ENCODE measurements around the gene LRRC8E.

Gene LRRC8E

DNA sequence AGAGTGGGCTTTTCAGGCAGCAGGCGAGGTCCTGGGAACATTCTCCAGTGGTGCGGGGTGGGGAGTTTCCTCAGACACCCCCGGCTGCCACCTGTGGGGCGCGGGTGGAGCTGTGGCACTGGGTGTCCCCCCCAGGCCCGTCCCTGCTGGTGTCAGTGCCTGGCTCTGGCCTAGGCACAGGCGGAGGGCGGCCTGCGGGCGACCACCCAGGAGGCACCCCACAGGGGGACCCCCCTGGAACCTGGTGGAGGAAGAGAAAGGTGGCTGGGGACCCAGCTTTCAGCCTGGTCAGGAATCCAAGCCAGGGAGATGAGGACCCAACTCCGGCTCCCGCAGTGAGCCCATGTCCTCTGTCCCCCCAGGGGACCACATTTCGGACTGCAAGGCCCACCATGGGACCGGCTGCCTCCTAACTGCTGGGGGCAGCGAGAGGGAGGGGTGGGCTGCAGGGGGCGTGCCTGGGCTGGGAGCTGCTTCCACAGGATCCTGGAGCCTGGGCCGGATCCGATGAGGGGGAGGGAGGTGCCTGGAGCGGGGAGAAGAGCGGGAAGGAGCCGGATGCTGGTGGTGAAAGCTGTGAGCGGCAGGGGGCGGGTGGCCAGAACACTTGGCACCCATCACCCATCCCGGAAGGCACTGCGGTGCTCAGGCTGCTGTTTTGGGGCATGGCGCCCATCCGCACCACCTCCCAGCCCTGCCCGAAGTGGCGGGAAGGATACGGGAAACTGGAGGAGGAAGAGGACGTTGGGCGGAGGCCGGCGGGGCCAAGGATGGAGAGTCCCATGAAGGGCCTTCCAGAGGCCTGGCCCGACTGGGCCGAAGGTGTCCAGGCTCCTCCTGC is 43.1 kb downstream of the LRRC8E start:
- TF ChIP-seq TAF1 (IDR thresholded peaks at IDR 0.05; ENCODE audit: borderline replicate concordance, insufficient read depth, low read length): no peak
- no peak for TF ChIP-seq POLR2AphosphoS5 (IDR thresholded peaks at IDR 0.05; ENCODE audit: low read depth, low read length)

DNA sequence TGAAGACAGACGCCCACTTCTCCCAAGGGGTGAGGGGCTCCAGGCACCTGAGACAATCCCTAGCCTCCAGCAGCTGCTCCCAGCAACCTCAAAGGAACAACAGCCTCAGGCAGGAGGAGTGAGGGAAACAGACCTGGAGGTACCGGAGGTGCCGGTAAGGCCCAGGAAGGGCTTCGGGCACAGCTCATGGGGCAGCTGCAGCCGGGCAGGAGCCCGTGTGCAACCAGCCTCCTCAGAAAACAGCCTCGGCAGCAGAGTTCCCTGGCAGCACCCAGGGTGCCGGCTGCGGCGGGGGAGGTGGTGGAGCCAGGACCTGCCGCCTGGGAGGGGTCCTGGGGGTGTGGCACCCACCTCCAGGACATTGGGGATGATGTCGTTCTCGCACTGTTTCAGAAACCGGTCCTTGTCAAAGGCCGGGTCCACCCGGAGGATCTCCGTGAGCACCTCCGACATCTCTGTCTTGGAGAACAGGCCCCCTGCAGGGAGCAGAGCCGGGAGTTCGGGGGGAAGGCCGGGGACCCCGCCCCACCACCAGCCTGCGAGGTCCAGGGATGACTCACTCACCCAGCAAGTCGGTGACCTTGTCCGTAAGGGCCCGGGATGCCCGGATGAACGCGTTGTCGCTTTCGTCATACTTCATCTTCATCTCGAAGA is 44.1 kb downstream of the LRRC8E start:
- TF ChIP-seq POLR2AphosphoS5 (IDR thresholded peaks at IDR 0.05; ENCODE audit: low read depth, low read length): no peak
- no peak for TF ChIP-seq SIN3A (IDR thresholded peaks at IDR 0.05; ENCODE audit: borderline replicate concordance, insufficient read depth, low read length)
- TF ChIP-seq FOXP2 (optimal IDR thresholded peaks at IDR 0.05; ENCODE audit: borderline replicate concordance, extremely low read depth, extremely low read length, insufficient read depth): no peak
- TF ChIP-seq TAF1 (IDR thresholded peaks at IDR 0.05; ENCODE audit: borderline replicate concordance, insufficient read depth, low read length): no peak
- TF ChIP-seq, protein P1, sequence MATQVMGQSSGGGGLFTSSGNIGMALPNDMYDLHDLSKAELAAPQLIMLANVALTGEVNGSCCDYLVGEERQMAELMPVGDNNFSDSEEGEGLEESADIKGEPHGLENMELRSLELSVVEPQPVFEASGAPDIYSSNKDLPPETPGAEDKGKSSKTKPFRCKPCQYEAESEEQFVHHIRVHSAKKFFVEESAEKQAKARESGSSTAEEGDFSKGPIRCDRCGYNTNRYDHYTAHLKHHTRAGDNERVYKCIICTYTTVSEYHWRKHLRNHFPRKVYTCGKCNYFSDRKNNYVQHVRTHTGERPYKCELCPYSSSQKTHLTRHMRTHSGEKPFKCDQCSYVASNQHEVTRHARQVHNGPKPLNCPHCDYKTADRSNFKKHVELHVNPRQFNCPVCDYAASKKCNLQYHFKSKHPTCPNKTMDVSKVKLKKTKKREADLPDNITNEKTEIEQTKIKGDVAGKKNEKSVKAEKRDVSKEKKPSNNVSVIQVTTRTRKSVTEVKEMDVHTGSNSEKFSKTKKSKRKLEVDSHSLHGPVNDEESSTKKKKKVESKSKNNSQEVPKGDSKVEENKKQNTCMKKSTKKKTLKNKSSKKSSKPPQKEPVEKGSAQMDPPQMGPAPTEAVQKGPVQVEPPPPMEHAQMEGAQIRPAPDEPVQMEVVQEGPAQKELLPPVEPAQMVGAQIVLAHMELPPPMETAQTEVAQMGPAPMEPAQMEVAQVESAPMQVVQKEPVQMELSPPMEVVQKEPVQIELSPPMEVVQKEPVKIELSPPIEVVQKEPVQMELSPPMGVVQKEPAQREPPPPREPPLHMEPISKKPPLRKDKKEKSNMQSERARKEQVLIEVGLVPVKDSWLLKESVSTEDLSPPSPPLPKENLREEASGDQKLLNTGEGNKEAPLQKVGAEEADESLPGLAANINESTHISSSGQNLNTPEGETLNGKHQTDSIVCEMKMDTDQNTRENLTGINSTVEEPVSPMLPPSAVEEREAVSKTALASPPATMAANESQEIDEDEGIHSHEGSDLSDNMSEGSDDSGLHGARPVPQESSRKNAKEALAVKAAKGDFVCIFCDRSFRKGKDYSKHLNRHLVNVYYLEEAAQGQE (IDR thresholded peaks at IDR 0.05; ENCODE audit: insufficient read depth in 1 of 2, low read depth in 2 of 2, low read length in 2 of 2): no peak

DNA sequence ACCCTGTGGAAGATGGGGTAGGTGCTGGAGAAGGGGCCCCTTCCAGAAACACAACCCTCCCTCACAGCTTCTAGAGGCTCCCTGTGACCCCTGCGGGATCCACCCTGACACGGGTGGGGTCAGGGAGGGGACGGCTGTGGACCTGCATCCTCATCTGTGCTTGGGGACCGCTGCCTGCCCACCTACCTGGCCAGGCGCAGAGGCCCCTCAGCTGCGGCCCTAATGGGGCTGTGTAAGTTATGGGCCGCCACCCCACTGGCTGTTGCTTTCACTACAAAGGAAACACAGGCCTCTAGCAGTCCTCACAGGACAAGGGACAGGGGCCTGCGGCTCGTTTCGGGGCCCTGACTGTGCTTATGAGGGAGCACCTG is 44.6 kb downstream of the LRRC8E start:
- TF ChIP-seq FOXP2 (optimal IDR thresholded peaks at IDR 0.05; ENCODE audit: borderline replicate concordance, extremely low read depth, extremely low read length, insufficient read depth) (no peak), TAF1 (IDR thresholded peaks at IDR 0.05; ENCODE audit: borderline replicate concordance, insufficient read depth, low read length) (no peak), SIN3A (IDR thresholded peaks at IDR 0.05; ENCODE audit: borderline replicate concordance, insufficient read depth, low read length) (no peak), POLR2AphosphoS5 (IDR thresholded peaks at IDR 0.05; ENCODE audit: low read depth, low read length) (no peak)
- TF ChIP-seq, protein P1 (IDR thresholded peaks at IDR 0.05; ENCODE audit: insufficient read depth in 1 of 2, low read depth in 2 of 2, low read length in 2 of 2): no peak

DNA sequence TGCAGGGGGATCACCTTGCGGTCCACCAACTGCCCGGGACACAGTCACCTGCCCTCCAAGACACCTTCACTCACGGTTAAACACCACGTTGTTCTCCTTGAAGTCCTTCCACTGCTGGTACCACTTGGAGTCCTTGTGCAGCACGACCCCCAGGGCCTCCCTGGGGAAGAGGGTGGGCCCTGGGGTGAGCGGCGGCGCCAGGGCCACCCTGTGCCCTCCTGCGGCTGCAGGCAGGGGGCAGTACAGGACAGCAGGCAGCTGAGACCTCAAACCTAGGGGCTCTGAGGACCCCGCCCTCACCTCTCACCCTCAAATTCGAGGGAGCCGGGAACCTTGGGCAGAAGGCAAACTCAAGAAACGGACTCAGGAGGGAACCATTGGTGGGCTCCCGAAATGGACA is 45.1 kb downstream of the LRRC8E start:
- TF ChIP-seq, protein P1 (IDR thresholded peaks at IDR 0.05; ENCODE audit: insufficient read depth in 1 of 2, low read depth in 2 of 2, low read length in 2 of 2): no peak
- TF ChIP-seq TAF1 (IDR thresholded peaks at IDR 0.05; ENCODE audit: borderline replicate concordance, insufficient read depth, low read length) (no peak), POLR2AphosphoS5 (IDR thresholded peaks at IDR 0.05; ENCODE audit: low read depth, low read length) (no peak; the same call in 1 of the 2 replicates)

DNA sequence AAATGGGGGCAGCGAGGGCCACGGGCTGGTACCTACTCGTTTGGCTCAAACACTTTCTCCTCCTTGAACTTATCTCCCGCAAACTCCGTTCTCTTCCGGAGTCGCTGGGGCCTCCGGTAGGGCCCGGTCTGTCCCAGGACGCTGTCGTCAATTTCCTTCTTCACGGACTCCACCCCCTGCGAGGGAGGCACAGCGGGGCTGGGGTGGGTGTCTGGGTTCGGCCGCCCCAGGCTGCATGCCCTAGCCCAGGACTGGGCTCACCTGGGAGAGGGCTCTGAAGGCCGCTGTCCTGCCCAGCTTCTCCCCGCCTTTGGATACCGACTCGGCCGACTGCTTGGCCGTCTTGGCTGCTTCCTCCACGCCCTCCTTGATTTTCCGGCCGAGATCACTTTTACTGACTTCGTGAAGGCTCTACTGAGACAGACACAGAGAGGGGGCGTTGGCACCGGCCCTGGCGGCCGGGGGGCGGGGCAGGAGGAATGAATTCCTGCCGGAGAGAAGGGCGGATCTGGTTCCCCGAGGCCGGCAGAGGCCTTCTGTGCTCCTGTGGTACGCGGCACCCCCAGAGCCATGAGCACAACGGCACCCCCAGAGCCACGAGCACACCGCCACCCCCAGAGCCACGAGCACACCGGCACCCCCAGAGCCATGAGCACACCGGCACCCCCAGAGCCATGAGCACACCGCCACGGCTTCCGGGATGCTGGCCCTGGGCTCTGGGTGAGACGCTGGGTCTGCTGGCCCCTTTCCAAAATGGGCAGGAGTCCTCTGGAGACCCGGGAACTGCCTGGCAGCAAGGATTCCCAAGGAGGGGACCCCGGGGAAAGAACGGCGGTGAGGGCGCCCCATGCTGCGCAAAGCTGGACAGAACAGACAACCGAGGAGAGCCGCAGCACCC is 45.8 kb downstream of the LRRC8E start:
- TF ChIP-seq POLR2AphosphoS5 (IDR thresholded peaks at IDR 0.05; ENCODE audit: low read depth, low read length) (no peak; the same call in 1 of the 2 replicates), SIN3A (IDR thresholded peaks at IDR 0.05; ENCODE audit: borderline replicate concordance, insufficient read depth, low read length) (no peak), TAF1 (IDR thresholded peaks at IDR 0.05; ENCODE audit: borderline replicate concordance, insufficient read depth, low read length) (no peak), FOXP2 (optimal IDR thresholded peaks at IDR 0.05; ENCODE audit: borderline replicate concordance, extremely low read depth, extremely low read length, insufficient read depth) (no peak)
- TF ChIP-seq, protein P1 (IDR thresholded peaks at IDR 0.05; ENCODE audit: insufficient read depth in 1 of 2, low read depth in 2 of 2, low read length in 2 of 2): no peak

Data from PFSK-1 (cell line).